Astrocyte (in vitro differentiated cells and primary cell): ENCODE results near the gene RIMBP2.

ENCODE experiments used
- EZH2 ChIP-seq: IDR thresholded peaks from 2 replicates; pipeline ENCODE4 v1.6.1; 2012; ENCODE audit warnings: mild to moderate bottlenecking, low read length, inconsistent platforms; ENCODE audit not compliant: insufficient read depth
- TF ChIP-seq, protein P1 (sequence below): IDR thresholded peaks from 2 replicates; pipeline ENCODE4 v1.5.1; 2011; ENCODE audit warnings: low read depth, mild to moderate bottlenecking, inconsistent platforms, low read length, moderate library complexity; ENCODE audit not compliant: insufficient read depth

DNA sequence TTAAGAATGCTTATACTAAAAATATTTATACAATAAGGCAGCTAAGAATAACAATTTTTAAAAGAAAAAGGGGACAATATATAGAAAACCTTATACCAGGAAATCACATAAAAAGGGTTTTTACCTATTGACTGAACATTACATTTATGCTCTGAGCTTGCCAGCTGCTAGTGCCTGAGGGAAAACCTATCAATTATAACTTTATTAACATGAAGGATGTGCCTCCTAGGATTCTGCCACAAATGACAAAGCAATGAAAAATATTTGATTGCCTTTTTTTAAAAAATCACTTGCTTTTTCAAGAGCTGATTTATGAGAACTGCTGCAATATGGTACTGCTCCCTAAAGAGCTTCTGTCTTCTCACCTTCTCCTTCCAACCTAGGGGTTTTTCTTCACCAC lies 185.7 kb downstream of the RIMBP2 start:
- TF ChIP-seq, protein P1, sequence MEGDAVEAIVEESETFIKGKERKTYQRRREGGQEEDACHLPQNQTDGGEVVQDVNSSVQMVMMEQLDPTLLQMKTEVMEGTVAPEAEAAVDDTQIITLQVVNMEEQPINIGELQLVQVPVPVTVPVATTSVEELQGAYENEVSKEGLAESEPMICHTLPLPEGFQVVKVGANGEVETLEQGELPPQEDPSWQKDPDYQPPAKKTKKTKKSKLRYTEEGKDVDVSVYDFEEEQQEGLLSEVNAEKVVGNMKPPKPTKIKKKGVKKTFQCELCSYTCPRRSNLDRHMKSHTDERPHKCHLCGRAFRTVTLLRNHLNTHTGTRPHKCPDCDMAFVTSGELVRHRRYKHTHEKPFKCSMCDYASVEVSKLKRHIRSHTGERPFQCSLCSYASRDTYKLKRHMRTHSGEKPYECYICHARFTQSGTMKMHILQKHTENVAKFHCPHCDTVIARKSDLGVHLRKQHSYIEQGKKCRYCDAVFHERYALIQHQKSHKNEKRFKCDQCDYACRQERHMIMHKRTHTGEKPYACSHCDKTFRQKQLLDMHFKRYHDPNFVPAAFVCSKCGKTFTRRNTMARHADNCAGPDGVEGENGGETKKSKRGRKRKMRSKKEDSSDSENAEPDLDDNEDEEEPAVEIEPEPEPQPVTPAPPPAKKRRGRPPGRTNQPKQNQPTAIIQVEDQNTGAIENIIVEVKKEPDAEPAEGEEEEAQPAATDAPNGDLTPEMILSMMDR: no peak
- no peak for TF ChIP-seq EZH2
